ENCODE data around the gene PTH2R.
"Not testable (repeated sequence)": the region's sequence is repeated elsewhere in the genome, so short reads cannot be mapped to it uniquely, and the experiment has no call there.

DNA sequence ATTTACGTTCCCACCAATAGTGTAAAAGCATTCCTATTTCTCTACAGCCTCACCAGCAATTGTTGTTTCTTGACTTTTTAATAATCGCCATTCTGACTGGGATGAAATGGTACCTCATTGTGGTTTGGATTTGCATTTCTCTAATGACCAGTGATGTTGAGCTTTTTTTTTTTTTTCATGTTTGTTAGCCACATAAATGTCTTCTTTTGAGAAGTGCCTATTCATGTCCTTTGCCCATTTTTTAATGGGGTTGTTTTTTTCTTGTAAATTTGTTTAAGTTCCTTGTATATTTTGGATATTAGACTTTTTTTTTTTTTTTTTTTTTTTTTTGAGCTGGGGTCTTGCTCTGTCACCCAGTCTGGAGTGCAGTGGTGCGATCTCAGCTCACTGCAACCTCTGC, 98.8 kb downstream of the PTH2R start:
- TF ChIP-seq, protein P1, sequence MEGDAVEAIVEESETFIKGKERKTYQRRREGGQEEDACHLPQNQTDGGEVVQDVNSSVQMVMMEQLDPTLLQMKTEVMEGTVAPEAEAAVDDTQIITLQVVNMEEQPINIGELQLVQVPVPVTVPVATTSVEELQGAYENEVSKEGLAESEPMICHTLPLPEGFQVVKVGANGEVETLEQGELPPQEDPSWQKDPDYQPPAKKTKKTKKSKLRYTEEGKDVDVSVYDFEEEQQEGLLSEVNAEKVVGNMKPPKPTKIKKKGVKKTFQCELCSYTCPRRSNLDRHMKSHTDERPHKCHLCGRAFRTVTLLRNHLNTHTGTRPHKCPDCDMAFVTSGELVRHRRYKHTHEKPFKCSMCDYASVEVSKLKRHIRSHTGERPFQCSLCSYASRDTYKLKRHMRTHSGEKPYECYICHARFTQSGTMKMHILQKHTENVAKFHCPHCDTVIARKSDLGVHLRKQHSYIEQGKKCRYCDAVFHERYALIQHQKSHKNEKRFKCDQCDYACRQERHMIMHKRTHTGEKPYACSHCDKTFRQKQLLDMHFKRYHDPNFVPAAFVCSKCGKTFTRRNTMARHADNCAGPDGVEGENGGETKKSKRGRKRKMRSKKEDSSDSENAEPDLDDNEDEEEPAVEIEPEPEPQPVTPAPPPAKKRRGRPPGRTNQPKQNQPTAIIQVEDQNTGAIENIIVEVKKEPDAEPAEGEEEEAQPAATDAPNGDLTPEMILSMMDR (IDR thresholded peaks at IDR 0.05; ENCODE audit: insufficient read depth, low read length, poor library complexity, severe bottlenecking), result not testable (repeated sequence)
- not testable (repeated sequence) for TF ChIP-seq EZH2phosphoT487 (conservative IDR thresholded peaks at IDR 0.05; ENCODE audit: low read length)
